Omental fat pad (tissue), 4 donors: Measurements from ENCODE around the gene ISL1. TPM values are rescaled to one million over a fixed set of nuclear protein-coding genes. Genes with fewer than 3 reads are reported as not detected.

Source experiments
- ATAC-seq: fragments of 150-250 bp; one replicate; pipeline ENCODE4 v1.9.1; 2016; ENCODE audit warnings: mild to moderate bottlenecking, moderate library complexity; ENCODE audit not compliant: low FRiP score
- DNase-seq: peaks from one replicate; pipeline ENCODE4 v3.0.0-alpha.2; 2019; ENCODE audit warnings: low spot score
- CTCF ChIP-seq, 3 donors: fragments of 450-650 bp; IDR thresholded peaks; one replicate each; pipeline ENCODE4 v1.5.1; 2016 to 2017; ENCODE audit warnings: antibody characterized with exemption in 3 of 3, mild to moderate bottlenecking in 3 of 3, moderate library complexity in 2 of 3
- total RNA-seq, 4 donors: library from RNA; depleted of rRNA; stranded (reverse); fragments of >200 nt; gene quantifications; one replicate each; pipeline ENCODE4 v1.1.0, GENCODE V29; 2016

Gene ISL1
- total RNA-seq, 4 donors from 2014 or later = 0.63 to 5.4 (median 3.3) TPM

- no peak for DNase-seq
- ATAC-seq = no peak
- no peak for TF ChIP-seq CTCF (IDR thresholded peaks at IDR 0.05)
Observed at GRCh38 chr5:51398875-51399642, 15.8 kb downstream of the ISL1 start.

- no peak for TF ChIP-seq CTCF (IDR thresholded peaks at IDR 0.05)
- no peak for DNase-seq
- no peak for ATAC-seq
Observed at GRCh38 chr5:51399643-51400006, 16.4 kb downstream of the ISL1 start.

- DNase-seq (no peak), ATAC-seq (no peak)
- no peak for TF ChIP-seq CTCF (IDR thresholded peaks at IDR 0.05)
Observed at GRCh38 chr5:51404255-51404654, 21.0 kb downstream of the ISL1 start.

GRCh38 chr5:51411921-51412325, 28.7 kb downstream of the ISL1 start:
- TF ChIP-seq CTCF (IDR thresholded peaks at IDR 0.05) = no peak
- no peak for DNase-seq
- no peak for ATAC-seq

GRCh38 chr5:51414516-51414915, 31.3 kb downstream of the ISL1 start:
- ATAC-seq (no peak), DNase-seq (no peak)
- no peak for TF ChIP-seq CTCF (IDR thresholded peaks at IDR 0.05)

- DNase-seq (no peak), ATAC-seq (no peak)
- no peak for TF ChIP-seq CTCF (IDR thresholded peaks at IDR 0.05)
Observed at GRCh38 chr5:51416149-51416548, 32.9 kb downstream of the ISL1 start.

- DNase-seq (no peak), ATAC-seq (no peak)
- TF ChIP-seq CTCF (IDR thresholded peaks at IDR 0.05) = no peak
Observed at GRCh38 chr5:51433052-51433710, 49.9 kb downstream of the ISL1 start.
